H1 (cell line): ENCODE results near the gene SPEN. TPM values are rescaled to one million over a fixed set of nuclear protein-coding genes. Genes with fewer than 3 reads are reported as not detected.

Experiments used
- CTCF ChIP-seq, 3 experiments: IDR thresholded peaks; 1 replicate in 2 of 3; 2 replicates in 1 of 3; pipeline versions ENCODE4 v1.5.1 to v1.6.1; 2011; ENCODE audit warnings: low read length in 3 of 3, mild to moderate bottlenecking in 3 of 3, inconsistent platforms in 2 of 3, low read depth in 1 of 3, moderate library complexity in 1 of 3; ENCODE audit not compliant: insufficient read depth in 1 of 3; ENCODE audit errors: control extremely low read depth in 1 of 3
- JUND ChIP-seq: IDR thresholded peaks from 2 replicates; pipeline ENCODE4 v1.6.1; 2011; ENCODE audit warnings: mild to moderate bottlenecking, improper control_type of control experiment, low read length
- KDM5A ChIP-seq: fragments of 200-600 bp; IDR thresholded peaks from 2 replicates; pipeline ENCODE4 v1.7.1; 2012; ENCODE audit warnings: mild to moderate bottlenecking, low read length, inconsistent platforms, mixed read lengths
- SIRT6 ChIP-seq: IDR thresholded peaks from one replicate; pipeline ENCODE4 v1.7.1; 2012; ENCODE audit warnings: low read length, inconsistent platforms
- YY1 ChIP-seq: IDR thresholded peaks from 2 replicates; pipeline ENCODE4 v1.6.1; 2011; ENCODE audit warnings: low read depth, mild to moderate bottlenecking, low read length
- ZNF274 ChIP-seq: IDR thresholded peaks from 2 replicates; pipeline ENCODE4 v1.7.0; 2012; ENCODE audit warnings: low read length, borderline replicate concordance; ENCODE audit errors: extremely low read depth
- polyA plus RNA-seq, 7 experiments: library from polyadenylated mRNA; depleted of rRNA in 3 of 7; stranded (reverse) in 5 of 7; unstranded in 2 of 7; fragments of >200 nt in 5 of 7; fragments of 200-250 nt in 2 of 7; gene quantifications; 1 replicate in 5 of 7; 2 replicates in 1 of 7; 4 replicates in 1 of 7; pipeline versions ENCODE4 v1.2.1 to v1.2.3, GENCODE V29; 2011 to 2013; ENCODE audit warnings: missing spikeins in 2 of 7, mixed read lengths in 2 of 7
- total RNA-seq: library from RNA; stranded (reverse); fragmentation: NEBNext Ultra II Directional; extraction: Animal tissue kit (Norgen Biotek cat#: 25700); gene quantifications from 2 replicates; pipeline ENCODE4 v1.2.1, GENCODE V29; 2021

The SPEN gene
- total and polyA plus RNA-seq, 2 of the 8 experiments (the other 6 are each of a cell fraction or from before 2014, with no cell fraction given), result 12.5 to 52.1 TPM

GRCh38 chr1:15838721-15839120, 8.8 kb upstream of the SPEN start (continued):
- TF ChIP-seq CTCF (IDR thresholded peaks at IDR 0.05; ENCODE audit: control extremely low read depth in 1 of 3, insufficient read depth in 1 of 3, low read depth in 1 of 3, low read length in 3 of 3), result no peak
- no peak for TF ChIP-seq YY1
- no peak for TF ChIP-seq KDM5A
- TF ChIP-seq SIRT6, result no peak
- TF ChIP-seq JUND, result no peak
- TF ChIP-seq ZNF274, result no peak
